IMR-90 (cell line): ENCODE results near the gene KRT6C. TPM values are rescaled to one million over a fixed set of nuclear protein-coding genes. Genes with fewer than 3 reads are reported as not detected.

Source experiments
- ATAC-seq: fragments of 200-7000 bp; cut with Tn5 transposase; 2 replicates; pipeline ENCODE4 v1.9.1; 2020; ENCODE audit warnings: low read depth, mild to moderate bottlenecking, moderate library complexity
- BruUV-seq: library from RNA; stranded (reverse); fragments of 400-500 nt; replicated peaks from 2 replicates; lab custom pipeline; 2021; lab: Mats Ljungman, UMichigan
- CTCF ChIA-PET: fragments of 300-600 bp; formaldehyde crosslinking; extraction: SDS; loops from one replicate; lab custom pipeline; 2021; ENCODE audit warnings: antibody characterized with exemption; lab: Yijun Ruan, JAX
- POLR2A ChIA-PET: fragments of 300-600 bp; sonication (Branson Sonifier 250); formaldehyde crosslinking; loops from one replicate; lab custom pipeline; 2022; ENCODE audit warnings: antibody characterized with exemption; ENCODE audit not compliant: unreplicated experiment; lab: Charles Lee
- DNase-seq: peaks from one replicate; pipeline ENCODE4 v3.0.0; 2013
- H2AFZ ChIP-seq: replicated peaks from 2 replicates; pipeline ENCODE3; 2013; ENCODE audit warnings: low read length, mild to moderate bottlenecking; ENCODE audit not compliant: poor library complexity
- H2AK5ac ChIP-seq: 2 replicates; pipeline ENCODE4 v1.6.1; 2013; ENCODE audit warnings: low read depth, low read length, inconsistent platforms
- H2AK9ac ChIP-seq: replicated peaks from 2 replicates; pipeline ENCODE3; 2013; ENCODE audit warnings: mild to moderate bottlenecking, low read depth, low read length, moderate library complexity; ENCODE audit not compliant: poor library complexity
- H2BK120ac ChIP-seq: 2 replicates; pipeline ENCODE4 v1.6.1; 2013; ENCODE audit warnings: low read depth, low read length, inconsistent platforms
- H2BK15ac ChIP-seq: 3 replicates; pipeline ENCODE4 v1.6.1; 2013; ENCODE audit warnings: low read depth, low read length, inconsistent platforms
- H2BK20ac ChIP-seq: 2 replicates; pipeline ENCODE4 v1.6.1; 2013; ENCODE audit warnings: low read depth, mild to moderate bottlenecking, inconsistent platforms, low read length, moderate library complexity
- H2BK5ac ChIP-seq: 2 replicates; pipeline ENCODE4 v1.6.1; 2013; ENCODE audit warnings: mild to moderate bottlenecking, low read depth, low read length, inconsistent platforms; ENCODE audit not compliant: poor library complexity, severe bottlenecking
- H3K14ac ChIP-seq: replicated peaks from 2 replicates; pipeline ENCODE4 v1.6.1; 2013; ENCODE audit warnings: low read depth, low read length, inconsistent platforms
- H3K18ac ChIP-seq: 2 replicates; pipeline ENCODE4 v1.6.1; 2013; ENCODE audit warnings: low read depth, low read length, control low read depth
- H3K23ac ChIP-seq: 2 replicates; pipeline ENCODE4 v1.6.1; 2013; ENCODE audit warnings: low read depth, low read length, inconsistent platforms
- H3K27ac ChIP-seq: 2 replicates; pipeline ENCODE4 v1.5.1; 2013; ENCODE audit warnings: mild to moderate bottlenecking, control low read depth, low read length; ENCODE audit not compliant: insufficient read depth
- H3K27me3 ChIP-seq: 2 replicates; pipeline ENCODE4 v1.6.1; 2013; ENCODE audit warnings: low read length; ENCODE audit not compliant: control insufficient read depth, insufficient read depth
- H3K36me3 ChIP-seq: 2 replicates; pipeline ENCODE4 v1.6.1; 2013; ENCODE audit warnings: low read length, mixed read lengths; ENCODE audit not compliant: control insufficient read depth, insufficient read depth
- H3K4ac ChIP-seq: 2 replicates; pipeline ENCODE4 v1.6.1; 2013; ENCODE audit warnings: low read depth, low read length, inconsistent platforms
- H3K4me1 ChIP-seq: 2 replicates; pipeline ENCODE4 v1.6.1; 2013; ENCODE audit warnings: low read length, mixed read lengths; ENCODE audit not compliant: control insufficient read depth, insufficient read depth
- H3K4me2 ChIP-seq: 2 replicates; pipeline ENCODE4 v1.6.1; 2013; ENCODE audit warnings: low read depth, mild to moderate bottlenecking, control low read depth, low read length, moderate library complexity
- H3K4me3 ChIP-seq: 2 replicates; pipeline ENCODE4 v1.5.1; 2013; ENCODE audit warnings: low read depth, mild to moderate bottlenecking, control low read depth, low read length, moderate library complexity; ENCODE audit not compliant: insufficient read depth
- H3K56ac ChIP-seq: 2 replicates; pipeline ENCODE4 v1.6.1; 2013; ENCODE audit warnings: low read length, inconsistent platforms; ENCODE audit not compliant: insufficient read depth; ENCODE audit errors: extremely low read depth
- H3K79me1 ChIP-seq, 2 experiments: 2 replicates each; pipeline ENCODE4 v1.6.1; 2013; ENCODE audit warnings: low read length in 2 of 2, inconsistent platforms in 1 of 2, low read depth in 1 of 2
- H3K9ac ChIP-seq: 2 replicates; pipeline ENCODE4 v1.6.1; 2013; ENCODE audit warnings: low read depth, low read length, control low read depth
- H3K9me1 ChIP-seq: 2 replicates; pipeline ENCODE4 v1.6.1; 2013; ENCODE audit warnings: low read length, inconsistent platforms; ENCODE audit not compliant: insufficient read depth
- H3K9me3 ChIP-seq: 2 replicates; pipeline ENCODE4 v1.6.1; 2013; ENCODE audit warnings: low read length; ENCODE audit not compliant: control insufficient read depth, insufficient read depth
- H4K20me1 ChIP-seq: 2 replicates; pipeline ENCODE4 v1.6.1; 2013; ENCODE audit warnings: low read length, inconsistent platforms; ENCODE audit not compliant: insufficient read depth
- H4K5ac ChIP-seq: 2 replicates; pipeline ENCODE4 v1.6.1; 2013; ENCODE audit warnings: mild to moderate bottlenecking, low read depth, low read length, control low read depth
- H4K8ac ChIP-seq, 2 experiments: 2 replicates each; pipeline ENCODE4 v1.6.1; 2013; ENCODE audit warnings: low read depth in 2 of 2, low read length in 2 of 2, control low read depth in 1 of 2, inconsistent platforms in 1 of 2
- H4K91ac ChIP-seq: 2 replicates; pipeline ENCODE4 v1.6.1; 2013; ENCODE audit warnings: low read depth, low read length, inconsistent platforms; ENCODE audit not compliant: insufficient read depth
- MAZ ChIP-seq: IDR thresholded peaks from 2 replicates; pipeline ENCODE4 v1.6.1; 2012; ENCODE audit warnings: low read depth, mild to moderate bottlenecking, low read length, improper control_type of control experiment, moderate library complexity, borderline replicate concordance
- RAD21 ChIP-seq: IDR thresholded peaks from 2 replicates; pipeline ENCODE4 v1.6.1; 2012; ENCODE audit warnings: low read length, improper control_type of control experiment
- WGBS, 2 experiments: methylation state at CpG; one replicate each; pipeline versions ENCODE4 v1.1.5 to v1.1.7; 2013; ENCODE audit warnings: missing lambda C conversion rate in 2 of 2; ENCODE audit not compliant: insufficient read length in 1 of 2; ENCODE audit errors: extremely low coverage in 2 of 2; 5-methylcytosine and 5-hydroxymethylcytosine counted together
- dilution Hi-C: fragments of 300-500 bp; cut with HindIII; formaldehyde crosslinking; loops from one replicate; pipeline ENCODE4 v1.14.3; 2018; ENCODE audit warnings: low sequenced_read_pairs; ENCODE audit not compliant: unreplicated experiment
- in situ Hi-C: fragments of 300-500 bp; cut with MboI; formaldehyde crosslinking; loops from 3 replicates; pipeline ENCODE4 v1.14.3; 2019; ENCODE audit warnings: low sequenced_read_pairs, inconsistent platforms, mixed read lengths
- intact Hi-C: fragments of 100-400 bp; cut with micrococcal nuclease; formaldehyde crosslinking; loops from 2 replicates; pipeline ENCODE4 v1.10.0; 2022
- polyA plus RNA-seq, 3 experiments: library from polyadenylated mRNA; depleted of rRNA; stranded (reverse); fragments of >200 nt; gene quantifications; 2 replicates each; pipeline ENCODE4 v1.2.3, GENCODE V29; 2012; ENCODE audit warnings: low replicate concordance in 1 of 3
- total RNA-seq: library from RNA; depleted of rRNA; stranded (reverse); fragments of >200 nt; gene quantifications from 2 replicates; pipeline ENCODE4 v1.2.3, GENCODE V29; 2012

Gene KRT6C
- total and polyA plus RNA-seq, 2 of the 4 experiments (the other 2 are of a cell fraction): not detected

- Histone ChIP-seq H3K27ac (no peak overlapping the region), H3K56ac (no peak overlapping the region), H3K14ac (no peak overlapping the region), H2AK9ac (no peak overlapping the region), H2BK15ac (no peak overlapping the region), H3K9me3 (no peaks in the 10 kb centered on the region), H4K8ac (no peak overlapping the region), H3K23ac (no peak overlapping the region), H2AK5ac (no peak overlapping the region), H3K27me3 (peaks cover 11% of the 10 kb centered on the region), H4K5ac (no peak overlapping the region), H2AFZ (no peak overlapping the region), H4K20me1 (no peaks in the 10 kb centered on the region), H3K4ac (no peak overlapping the region), H2BK20ac (no peak overlapping the region), H3K36me3 (no peaks in the 10 kb centered on the region), H3K79me1 (no peaks in the 10 kb centered on the region), H3K9ac (no peak overlapping the region), H3K9me1 (no peaks in the 10 kb centered on the region), H3K4me2 (no peak overlapping the region), H2BK120ac (no peak overlapping the region), H2BK5ac (no peak overlapping the region), H4K91ac (no peak overlapping the region), H3K18ac (no peak overlapping the region), H3K4me3 (no peak overlapping the region), H3K4me1 (no peaks in the 10 kb centered on the region)
- TF ChIP-seq RAD21 (no peak), MAZ (no peak)
- in situ Hi-C loops: no loop called here
- CTCF ChIA-PET: no interaction called here
- dilution Hi-C loops: no loop called here
- DNase-seq (no peak), ATAC-seq (no peak)
- intact Hi-C loops: no loop called here
- BruUV-seq: no TSS peak
- POLR2A ChIA-PET: no interaction called here
- no CpG with 5 or more reads among the region's 2 CpGs for WGBS, 2 experiments
Measured at GRCh38 chr12:52496054-52496453, 22.4 kb upstream of the KRT6C start.
